IPS-15b (cell line): Measurements from ENCODE around the gene ELK3.

Experiments
- H3K27me3 ChIP-seq: one replicate; pipeline ENCODE4 v1.6.1; 2013; ENCODE audit warnings: low read length; ENCODE audit not compliant: control insufficient read depth, insufficient read depth
- H3K36me3 ChIP-seq: one replicate; pipeline ENCODE4 v1.6.1; 2013; ENCODE audit warnings: low read length; ENCODE audit not compliant: control insufficient read depth, insufficient read depth
- H3K4me1 ChIP-seq: one replicate; pipeline ENCODE4 v1.6.1; 2013; ENCODE audit warnings: mild to moderate bottlenecking, low read length; ENCODE audit not compliant: control insufficient read depth, insufficient read depth
- H3K4me3 ChIP-seq: one replicate; pipeline ENCODE4 v1.5.1; 2013; ENCODE audit warnings: low read depth, low read length
- H3K9ac ChIP-seq: one replicate; pipeline ENCODE4 v1.6.1; 2013; ENCODE audit warnings: low read depth, mild to moderate bottlenecking, low read length
- H3K9me3 ChIP-seq: one replicate; pipeline ENCODE4 v1.6.1; 2013; ENCODE audit warnings: mild to moderate bottlenecking, low read length; ENCODE audit not compliant: control insufficient read depth, insufficient read depth

Gene ELK3

DNA sequence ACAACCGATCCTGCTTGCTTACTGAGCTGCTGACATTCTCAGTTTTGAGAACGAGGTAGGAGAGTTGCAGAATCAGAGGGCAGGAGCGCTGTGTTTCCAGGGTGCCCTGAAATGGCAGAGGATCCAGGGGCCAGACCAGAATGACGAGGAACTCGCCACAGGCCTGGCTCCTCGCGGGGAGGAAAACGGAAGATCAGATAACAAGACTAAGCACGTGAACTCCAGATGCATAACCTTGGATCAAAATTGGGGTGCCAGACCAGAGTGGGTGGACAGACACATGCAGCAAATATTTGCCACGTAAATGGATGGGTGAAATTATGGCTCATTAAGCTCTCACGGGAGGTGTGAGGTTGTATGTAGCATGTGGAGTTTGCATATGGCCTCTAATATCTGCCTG is 46.5 kb downstream of the ELK3 start:
- no peak overlapping the region for H3K4me3 ChIP-seq
- no peak overlapping the region for H3K9ac ChIP-seq
- no peaks in the 10 kb centered on the region for H3K36me3 ChIP-seq
- H3K27me3 ChIP-seq, result no peaks in the 10 kb centered on the region
- no peaks in the 10 kb centered on the region for H3K9me3 ChIP-seq
- H3K4me1 ChIP-seq, result no peaks in the 10 kb centered on the region

DNA sequence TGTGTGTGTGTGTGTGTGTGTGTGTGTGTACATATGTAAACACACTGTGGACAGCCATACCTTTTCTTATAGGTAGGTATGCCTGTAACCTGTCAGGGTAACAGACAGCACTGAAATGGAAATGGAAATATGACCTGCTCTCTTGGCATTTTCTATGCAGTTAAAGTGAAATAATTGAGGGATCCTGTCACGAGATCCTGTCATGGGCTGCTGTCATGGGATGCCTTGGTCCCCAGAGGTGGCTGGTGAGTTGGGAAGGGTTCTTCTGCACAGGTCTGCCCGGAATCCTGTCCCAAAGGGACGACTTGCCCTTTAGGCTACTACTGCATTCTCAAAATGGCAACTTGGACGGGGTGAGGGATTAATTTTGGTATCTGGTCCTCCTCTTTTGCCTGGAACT is 47.3 kb downstream of the ELK3 start:
- H3K9ac ChIP-seq, result no peak overlapping the region
- H3K9me3 ChIP-seq, result no peaks in the 10 kb centered on the region
- H3K4me3 ChIP-seq, result no peak overlapping the region
- H3K36me3 ChIP-seq, result no peaks in the 10 kb centered on the region
- no peaks in the 10 kb centered on the region for H3K27me3 ChIP-seq
- H3K4me1 ChIP-seq, result no peaks in the 10 kb centered on the region

DNA sequence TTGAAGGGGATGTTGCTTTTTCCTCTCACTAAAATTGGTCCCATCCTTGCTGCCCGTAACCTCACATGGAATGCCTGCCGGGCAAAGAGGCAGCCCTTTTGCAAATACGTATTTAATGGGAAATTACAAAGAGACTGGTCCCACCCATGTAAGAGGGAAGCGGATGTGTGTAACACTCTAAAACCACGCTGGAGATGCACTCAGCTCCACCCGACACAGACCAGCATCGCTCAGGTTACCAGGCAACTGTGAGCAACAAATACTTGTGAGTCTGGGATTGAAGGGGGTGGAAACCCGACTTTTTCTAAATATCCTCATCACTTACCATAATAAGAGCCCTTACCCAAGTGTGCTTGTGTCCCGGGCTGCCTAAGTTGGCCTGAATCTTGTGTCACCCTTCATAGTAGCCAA is 47.7 kb downstream of the ELK3 start:
- H3K27me3 ChIP-seq, result no peaks in the 10 kb centered on the region
- H3K9me3 ChIP-seq, result no peaks in the 10 kb centered on the region
- no peaks in the 10 kb centered on the region for H3K36me3 ChIP-seq
- no peaks in the 10 kb centered on the region for H3K4me1 ChIP-seq
- H3K9ac ChIP-seq, result no peak overlapping the region
- H3K4me3 ChIP-seq, result no peak overlapping the region

DNA sequence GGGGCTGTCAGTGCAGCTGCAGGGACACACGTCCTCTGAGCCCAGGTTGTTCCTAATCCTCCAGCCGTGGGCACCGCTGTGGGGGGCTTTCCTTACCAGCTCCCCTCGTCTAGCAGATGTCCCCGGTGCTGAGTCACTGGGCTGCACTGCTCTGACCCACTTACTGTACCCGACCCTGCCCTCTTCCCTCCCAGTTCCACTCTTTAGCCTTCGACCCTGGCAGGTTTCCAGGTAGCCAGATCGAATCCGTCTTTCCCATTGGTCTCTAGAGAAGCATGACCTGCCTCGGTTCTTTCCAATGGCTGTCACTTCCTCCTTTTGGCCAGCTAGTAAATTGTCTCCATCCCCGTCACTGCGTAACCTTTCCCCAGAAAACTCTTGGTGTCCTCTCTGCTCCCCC is 48.4 kb downstream of the ELK3 start:
- no peaks in the 10 kb centered on the region for H3K4me1 ChIP-seq
- H3K27me3 ChIP-seq, result no peaks in the 10 kb centered on the region
- no peak overlapping the region for H3K4me3 ChIP-seq
- H3K9me3 ChIP-seq, result no peaks in the 10 kb centered on the region
- no peaks in the 10 kb centered on the region for H3K36me3 ChIP-seq
- no peak overlapping the region for H3K9ac ChIP-seq

DNA sequence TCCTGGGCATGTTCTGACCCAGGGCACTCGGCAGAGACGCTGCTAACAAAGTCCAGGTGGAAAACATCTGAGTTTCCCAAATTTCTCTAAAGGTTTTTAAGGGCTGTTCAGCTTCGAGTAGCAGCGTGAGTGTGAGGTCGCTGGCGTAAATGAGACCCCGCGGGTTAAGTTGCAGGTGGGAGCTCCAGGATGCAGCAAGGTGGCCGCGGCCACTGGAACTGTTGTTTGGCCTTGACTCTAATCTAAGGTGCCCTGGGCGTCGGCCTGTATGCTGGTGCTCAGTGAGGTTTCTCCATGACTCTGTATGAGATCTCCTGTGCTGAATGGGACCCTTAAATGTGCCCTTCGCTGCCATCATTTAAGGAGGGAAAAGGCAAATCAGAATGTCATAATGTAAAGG is 50.7 kb downstream of the ELK3 start:
- Histone ChIP-seq H3K9ac (no peak overlapping the region), H3K4me1 (no peaks in the 10 kb centered on the region), H3K9me3 (no peaks in the 10 kb centered on the region), H3K27me3 (no peaks in the 10 kb centered on the region), H3K36me3 (no peaks in the 10 kb centered on the region), H3K4me3 (no peak overlapping the region)

DNA sequence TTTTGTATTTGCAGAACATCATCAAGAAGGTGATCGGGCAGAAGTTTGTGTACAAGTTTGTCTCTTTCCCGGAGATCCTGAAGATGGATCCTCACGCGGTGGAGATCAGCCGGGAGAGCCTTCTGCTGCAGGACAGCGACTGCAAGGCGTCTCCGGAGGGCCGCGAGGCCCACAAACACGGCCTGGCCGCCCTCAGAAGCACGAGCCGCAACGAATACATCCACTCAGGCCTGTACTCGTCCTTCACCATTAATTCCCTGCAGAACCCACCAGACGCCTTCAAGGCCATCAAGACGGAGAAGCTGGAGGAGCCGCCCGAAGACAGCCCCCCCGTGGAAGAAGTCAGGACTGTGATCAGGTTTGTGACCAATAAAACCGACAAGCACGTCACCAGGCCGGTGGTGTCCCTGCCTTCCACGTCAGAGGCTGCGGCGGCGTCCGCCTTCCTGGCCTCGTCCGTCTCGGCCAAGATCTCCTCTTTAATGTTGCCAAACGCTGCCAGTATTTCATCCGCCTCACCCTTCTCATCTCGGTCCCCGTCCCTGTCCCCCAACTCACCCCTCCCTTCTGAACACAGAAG is 52.8 kb downstream of the ELK3 start:
- Histone ChIP-seq H3K36me3 (no peaks in the 10 kb centered on the region), H3K4me3 (no peak overlapping the region), H3K9me3 (no peaks in the 10 kb centered on the region), H3K9ac (no peak overlapping the region), H3K4me1 (no peaks in the 10 kb centered on the region), H3K27me3 (no peaks in the 10 kb centered on the region)

DNA sequence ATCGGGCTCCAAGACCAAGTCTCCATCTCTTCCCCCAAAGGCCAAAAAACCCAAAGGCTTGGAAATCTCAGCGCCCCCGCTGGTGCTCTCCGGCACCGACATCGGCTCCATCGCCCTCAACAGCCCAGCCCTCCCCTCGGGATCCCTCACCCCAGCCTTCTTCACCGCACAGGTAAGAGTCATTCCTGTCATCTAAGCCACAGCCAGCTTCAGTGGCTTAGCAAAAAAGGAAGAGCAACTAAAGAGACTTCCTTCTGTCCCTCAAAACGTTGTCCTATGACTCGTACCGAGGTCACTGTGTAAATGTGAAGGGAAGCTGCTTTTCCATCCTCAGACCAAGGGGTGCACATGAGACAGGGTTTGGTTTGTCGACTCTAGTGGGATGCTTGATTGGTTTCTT is 53.4 kb downstream of the ELK3 start:
- no peak overlapping the region for H3K4me3 ChIP-seq
- H3K4me1 ChIP-seq, result no peaks in the 10 kb centered on the region
- no peaks in the 10 kb centered on the region for H3K36me3 ChIP-seq
- H3K9me3 ChIP-seq, result no peaks in the 10 kb centered on the region
- H3K27me3 ChIP-seq, result no peaks in the 10 kb centered on the region
- no peak overlapping the region for H3K9ac ChIP-seq

DNA sequence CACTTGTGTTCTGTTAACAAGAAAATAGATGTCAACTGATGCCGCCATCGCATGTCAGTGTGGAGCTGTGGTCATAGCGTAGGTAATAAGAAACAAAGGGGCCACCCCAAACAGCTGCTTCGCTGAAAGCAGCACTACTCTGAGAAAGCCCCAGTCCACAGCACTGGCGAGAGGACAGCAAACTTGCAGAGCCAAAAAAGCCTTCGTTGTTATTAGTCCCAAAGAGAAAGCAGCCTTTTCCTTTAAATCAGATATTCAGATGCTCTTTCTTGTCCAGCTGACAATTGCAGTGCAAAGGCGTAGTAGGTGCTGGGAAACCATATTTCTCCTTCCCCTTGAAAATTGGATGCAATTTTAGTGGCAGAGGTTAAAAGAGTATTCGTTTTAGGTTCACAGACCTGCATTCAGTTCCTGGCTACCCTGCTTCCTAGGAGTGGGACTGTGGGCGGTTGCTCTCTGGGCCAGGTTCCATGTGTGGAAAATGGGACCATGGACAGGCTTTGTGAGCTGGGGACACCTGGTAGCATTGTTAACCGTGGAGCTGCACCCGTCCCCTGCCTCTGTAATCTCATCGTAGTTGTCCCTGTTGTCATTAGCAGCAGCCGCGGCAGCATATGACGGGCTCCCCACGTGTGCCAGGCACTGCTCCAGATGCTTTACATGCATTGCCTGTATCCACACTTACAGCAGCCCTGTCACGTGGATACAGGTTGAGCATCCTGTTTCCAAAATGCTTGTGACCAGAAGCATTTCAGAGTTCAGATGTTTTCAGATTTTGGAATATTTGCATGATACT is 54.2 kb downstream of the ELK3 start:
- Histone ChIP-seq H3K4me1 (no peaks in the 10 kb centered on the region), H3K27me3 (no peaks in the 10 kb centered on the region), H3K9me3 (no peaks in the 10 kb centered on the region), H3K4me3 (no peak overlapping the region), H3K36me3 (no peaks in the 10 kb centered on the region), H3K9ac (no peak overlapping the region)

DNA sequence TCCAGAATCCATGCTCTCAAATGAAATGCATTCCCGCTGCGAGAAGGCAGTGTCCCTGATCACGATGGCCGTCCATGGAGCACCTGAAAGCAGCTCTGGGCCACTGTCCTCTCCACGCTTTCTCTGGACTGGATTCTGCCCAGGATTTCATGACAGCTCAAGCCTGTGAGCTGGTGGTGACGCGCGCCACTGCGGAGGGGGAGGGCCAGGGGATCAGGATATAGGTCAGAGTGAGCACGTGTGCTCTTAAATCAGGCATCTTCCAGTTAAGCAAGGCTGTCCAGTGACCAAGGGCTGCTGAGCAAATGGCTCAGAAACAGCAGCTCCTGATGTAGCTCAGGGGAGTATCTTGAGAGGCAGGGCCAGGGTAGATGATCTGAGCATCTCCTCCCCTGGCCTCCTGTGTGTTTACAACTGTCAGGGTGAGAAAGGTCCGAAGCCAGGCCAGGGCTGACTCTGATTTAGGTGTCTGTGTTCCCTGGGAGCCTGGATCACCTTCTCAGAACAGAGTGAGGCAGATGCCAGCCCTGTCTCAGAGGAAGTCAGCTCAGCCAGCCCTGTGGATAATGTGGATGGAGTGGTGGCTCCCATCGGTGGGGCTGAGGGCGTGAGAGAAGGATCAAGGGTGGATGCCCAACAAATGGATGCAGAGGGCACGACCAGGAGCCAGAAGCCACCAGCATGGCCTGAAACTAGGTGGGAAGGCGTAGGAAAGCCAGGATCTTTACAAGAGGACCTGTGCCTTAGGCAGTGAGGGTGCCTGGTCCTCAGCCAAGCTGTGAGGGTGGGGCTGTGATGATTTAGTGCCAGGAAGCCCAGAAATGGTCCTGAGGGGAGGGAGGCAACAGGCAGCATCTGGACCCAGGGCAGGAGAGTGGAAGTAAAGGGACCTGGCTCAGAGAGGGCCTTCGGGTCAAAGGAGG is 55.3 kb downstream of the ELK3 start:
- Histone ChIP-seq H3K9me3 (no peaks in the 10 kb centered on the region), H3K4me3 (no peak overlapping the region), H3K27me3 (no peaks in the 10 kb centered on the region), H3K36me3 (no peaks in the 10 kb centered on the region), H3K9ac (peak overlapping the region; percentile 26), H3K4me1 (no peaks in the 10 kb centered on the region)

DNA sequence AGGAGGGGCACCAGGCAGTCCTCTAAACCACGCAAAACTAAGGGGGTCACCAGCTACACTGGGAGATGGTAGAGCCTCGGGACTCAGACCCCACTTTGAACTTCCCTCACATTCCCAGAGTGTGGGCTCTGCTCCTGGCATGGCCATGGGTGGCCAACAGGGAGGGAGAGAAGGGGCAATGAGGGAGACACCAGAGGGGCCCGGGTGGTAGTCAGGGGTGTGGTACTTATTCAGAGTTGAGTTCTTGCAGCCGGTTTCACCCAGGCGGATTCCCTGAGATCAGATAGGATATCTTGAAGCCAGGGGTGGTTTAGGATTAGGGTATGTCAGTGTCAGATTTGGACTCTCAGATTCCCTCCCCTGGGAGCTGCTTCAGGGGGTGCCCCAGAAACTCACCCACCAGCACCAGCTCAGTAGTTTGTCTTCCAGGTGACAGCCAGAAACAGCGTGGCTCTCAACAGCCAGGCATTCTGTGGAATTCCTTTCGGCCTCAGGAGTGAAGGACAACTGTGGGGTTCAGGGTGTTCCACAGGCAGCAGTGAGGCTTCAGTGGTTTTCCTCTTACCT is 56.0 kb downstream of the ELK3 start:
- Histone ChIP-seq H3K4me3 (no peak overlapping the region), H3K4me1 (no peaks in the 10 kb centered on the region), H3K9ac (no peak overlapping the region), H3K27me3 (no peaks in the 10 kb centered on the region), H3K36me3 (no peaks in the 10 kb centered on the region), H3K9me3 (no peaks in the 10 kb centered on the region)

DNA sequence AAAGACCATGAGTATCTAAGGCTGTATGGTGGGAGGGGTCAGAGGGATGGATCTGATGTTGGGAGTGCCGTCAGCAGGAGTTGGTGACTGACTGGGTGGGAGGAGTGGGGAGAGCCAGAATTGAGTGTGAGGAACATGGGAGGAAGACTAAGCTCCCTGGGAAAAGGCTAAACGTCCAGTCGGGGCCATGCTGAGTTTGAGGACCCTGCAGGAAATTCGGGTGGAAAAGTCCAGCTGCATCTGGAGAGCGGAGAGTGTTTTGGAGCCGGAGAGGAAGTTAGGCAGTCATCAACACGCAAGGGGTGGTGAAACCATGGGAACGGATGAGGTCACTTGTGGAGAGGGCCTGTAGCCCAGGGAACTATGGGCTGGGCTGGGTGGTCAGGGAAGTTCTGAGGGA is 60.9 kb downstream of the ELK3 start:
- no peak overlapping the region for H3K9ac ChIP-seq
- H3K4me1 ChIP-seq, result peaks cover 14% of the 10 kb centered on the region
- H3K36me3 ChIP-seq, result no peaks in the 10 kb centered on the region
- no peaks in the 10 kb centered on the region for H3K27me3 ChIP-seq
- no peak overlapping the region for H3K4me3 ChIP-seq
- no peaks in the 10 kb centered on the region for H3K9me3 ChIP-seq
